Measurements from ENCODE around the gene DSTN. TPM values are rescaled to one million over a fixed set of nuclear protein-coding genes. Genes with fewer than 3 reads are reported as not detected.

DSTN gene
- total RNA-seq, 1 donor from 2014 or later: 67.9 TPM

DNA sequence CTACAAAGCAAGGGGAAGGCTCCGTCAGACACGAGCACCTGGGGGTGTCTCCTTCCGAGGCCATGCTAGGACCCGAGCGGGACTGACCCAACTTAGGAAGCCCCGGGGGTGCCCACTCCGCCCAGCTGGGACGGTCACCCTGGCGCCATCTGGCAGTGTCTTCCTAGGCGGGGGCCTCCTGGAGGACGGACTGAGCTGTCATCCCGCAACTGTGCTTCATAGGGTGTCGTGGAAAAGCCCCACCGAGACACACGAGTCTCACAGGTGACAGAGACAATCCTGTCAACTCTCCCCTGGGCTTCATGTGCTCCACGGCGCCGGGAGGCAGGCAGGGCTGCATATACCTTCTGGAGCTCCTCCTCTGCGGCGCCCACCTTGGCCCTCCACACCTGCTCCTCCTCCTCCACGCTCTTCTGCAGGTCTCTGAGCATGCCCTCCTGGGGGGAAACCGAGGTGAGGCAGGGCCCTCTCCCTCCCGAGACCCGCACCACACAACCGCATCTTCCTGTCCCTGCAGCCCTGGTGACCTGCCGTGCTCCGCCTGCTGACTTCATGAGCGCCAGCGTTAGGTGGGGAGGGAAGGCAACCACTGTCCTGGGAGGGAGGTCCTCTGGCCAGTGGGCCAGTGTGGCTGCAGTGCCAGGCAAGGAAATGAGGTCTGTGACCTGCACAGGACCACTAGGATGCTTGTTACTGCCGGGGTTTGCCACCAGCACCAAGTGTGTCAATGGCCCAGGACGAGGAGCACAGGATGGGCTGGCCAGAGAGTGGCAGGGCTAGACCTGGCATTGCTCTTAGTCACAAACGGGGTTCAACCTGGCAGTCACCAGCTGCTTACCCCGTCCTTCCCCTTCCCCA, 50.7 kb downstream of the DSTN start:
- intact Hi-C loops (cut with micrococcal nuclease): no loop called here

DNA sequence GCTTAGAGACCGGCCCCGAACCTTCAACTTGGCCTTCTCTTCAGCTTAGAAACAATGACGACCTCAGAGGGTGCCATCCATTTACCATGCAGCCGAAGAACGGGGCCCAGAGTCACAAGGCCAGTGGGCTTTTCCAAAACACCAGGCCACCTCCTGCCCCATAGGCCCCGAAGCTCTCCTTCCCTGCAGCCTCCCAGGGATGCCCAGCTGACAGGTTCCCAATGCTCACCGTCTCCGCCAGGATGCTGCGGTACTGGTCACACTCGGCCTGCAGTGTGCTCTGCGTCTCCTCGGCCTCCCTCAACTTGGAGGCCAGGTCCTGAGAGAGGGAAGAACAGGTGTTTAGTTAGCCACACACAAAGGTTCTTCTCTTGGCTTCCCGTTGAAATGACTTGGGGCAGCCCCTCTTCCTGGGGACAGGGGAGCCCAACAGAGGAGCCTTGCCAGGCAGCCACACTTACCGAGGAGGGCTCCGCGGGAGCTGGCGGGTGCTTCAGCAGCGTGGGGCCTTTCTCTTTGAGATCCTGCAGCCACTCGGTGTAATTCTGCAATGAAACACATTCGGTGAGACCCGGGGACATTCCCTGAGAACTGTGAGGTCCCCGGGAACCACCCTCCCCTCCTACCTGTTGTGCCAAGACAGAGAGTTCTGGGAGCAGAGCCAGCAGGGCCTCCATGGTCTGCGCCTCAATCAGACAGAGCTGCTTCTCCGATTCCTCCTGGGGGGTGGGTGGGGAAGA, 51.5 kb downstream of the DSTN start:
- intact Hi-C loops (cut with micrococcal nuclease): no loop called here

DNA sequence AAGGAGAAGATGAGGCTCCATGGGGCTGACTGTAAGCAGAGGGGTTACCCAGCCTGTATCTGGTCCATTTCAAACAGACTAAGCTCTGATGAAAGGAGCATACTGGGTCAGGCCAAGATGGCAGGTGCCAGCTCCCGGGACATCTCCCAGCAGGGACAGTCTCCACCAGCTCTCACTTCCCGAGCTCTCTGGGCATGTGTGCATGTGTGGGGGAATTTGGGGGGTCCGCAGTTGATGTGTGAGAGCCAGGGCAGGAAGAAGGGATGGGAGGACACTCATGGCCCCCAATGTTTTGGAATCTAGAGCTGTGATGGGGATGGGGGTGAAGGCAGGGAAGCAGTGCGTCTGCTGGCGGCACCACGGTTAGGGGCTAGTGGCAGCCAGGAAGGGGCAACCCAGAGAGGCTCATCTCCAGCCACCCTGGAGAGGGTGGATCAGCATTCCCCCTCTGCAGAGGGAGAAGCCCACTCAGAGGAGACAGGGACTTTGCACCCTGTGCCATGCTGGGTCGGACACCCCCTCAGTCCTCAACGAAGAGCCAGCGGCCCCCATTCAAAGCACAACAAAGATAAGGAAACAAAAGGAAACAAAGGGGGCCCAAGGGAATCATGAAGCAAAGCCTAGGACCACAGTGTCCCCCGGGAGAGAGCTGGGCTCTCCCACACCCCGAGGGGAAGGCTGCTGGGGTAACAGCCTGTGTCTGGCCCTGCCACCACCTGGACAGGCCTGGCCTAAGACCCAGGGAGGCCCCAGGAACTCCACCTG, 52.4 kb downstream of the DSTN start:
- intact Hi-C loops (cut with micrococcal nuclease): no loop called here

DNA sequence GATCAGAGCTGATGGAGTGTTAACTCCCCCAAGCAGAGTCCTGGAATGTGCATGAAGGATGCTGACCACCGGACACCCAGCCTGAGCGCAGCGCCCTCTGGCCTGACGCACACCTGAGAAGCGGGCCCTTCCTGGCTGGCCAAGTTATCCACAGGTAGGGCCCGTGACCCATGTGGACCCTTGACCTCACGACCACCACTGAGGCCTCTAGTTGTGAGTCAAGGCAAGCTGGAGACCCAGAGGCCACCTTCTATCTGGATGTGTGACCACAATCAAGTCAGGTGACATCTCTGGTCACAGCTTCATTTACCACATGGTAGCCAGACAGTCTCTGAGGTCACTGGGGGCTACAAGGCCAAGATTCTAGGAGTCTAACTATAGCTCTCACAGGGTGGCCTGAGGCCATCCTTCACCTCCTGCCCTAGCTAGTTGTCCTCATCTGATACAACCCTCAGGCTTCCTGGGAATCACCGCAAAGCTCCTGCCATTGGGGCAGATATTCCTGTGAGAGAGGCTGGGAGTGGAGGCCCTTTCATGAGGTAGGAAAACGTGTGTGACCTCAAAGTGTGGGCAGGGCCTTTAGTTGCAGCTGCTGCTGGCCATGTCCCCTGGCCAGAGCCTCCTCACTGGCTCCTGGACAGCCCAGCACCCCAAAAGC, 53.1 kb downstream of the DSTN start:
- intact Hi-C loops (cut with micrococcal nuclease): no loop called here

DNA sequence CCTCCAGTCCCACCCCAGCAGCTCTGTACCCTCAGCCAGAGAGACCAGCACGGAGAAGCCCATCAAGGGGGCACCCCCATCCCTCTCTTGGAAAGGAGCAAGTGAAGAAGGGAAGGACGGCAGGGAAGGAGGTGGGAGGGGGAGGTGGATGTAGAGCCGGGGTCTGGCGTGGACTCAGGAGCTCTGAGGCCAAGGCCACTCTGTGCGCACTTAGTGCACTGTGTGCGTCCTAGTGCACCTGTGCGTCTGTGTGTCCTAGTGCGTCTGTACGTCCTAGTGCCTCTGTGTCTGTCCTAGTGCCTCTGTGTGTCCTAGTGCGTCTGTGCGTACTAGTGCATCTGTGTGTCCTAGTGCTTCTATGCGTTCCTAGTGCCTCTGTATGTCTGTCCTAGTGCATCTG, 54.2 kb downstream of the DSTN start:
- intact Hi-C loops (cut with micrococcal nuclease): no loop called here

DNA sequence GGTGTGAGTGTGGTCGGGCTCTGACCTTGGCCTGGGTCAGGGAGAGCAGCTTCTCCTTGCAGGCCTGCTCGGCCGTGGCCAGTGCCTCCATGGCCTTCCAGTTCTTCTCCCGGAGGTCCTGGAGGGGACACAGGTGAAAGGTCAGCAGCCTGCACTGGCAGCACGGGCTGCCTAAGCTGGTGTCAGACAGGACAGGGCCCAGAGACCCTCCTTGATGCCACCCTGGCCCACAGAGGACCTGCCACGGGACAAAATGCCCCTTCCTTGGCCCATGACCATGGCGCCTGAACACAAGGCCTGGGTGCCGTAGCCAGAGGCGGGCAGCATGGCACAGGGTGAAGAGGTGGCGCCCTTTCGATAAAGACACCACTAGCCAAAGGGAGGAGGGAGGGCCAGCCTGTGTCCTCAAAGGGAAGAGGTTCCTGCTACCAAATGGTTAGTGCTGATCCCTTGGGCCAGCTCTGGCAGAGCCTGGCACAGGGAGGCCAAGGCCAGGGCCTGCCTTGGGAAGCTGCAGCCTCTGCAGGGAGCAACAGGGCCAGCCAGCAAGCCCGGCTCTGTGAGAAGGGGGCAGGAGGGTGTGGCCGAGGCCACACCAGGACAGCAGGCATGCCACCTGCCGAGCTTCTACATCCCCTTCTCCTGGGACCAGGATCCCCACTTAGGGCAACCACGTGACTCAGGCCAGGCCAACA, 54.8 kb downstream of the DSTN start:
- intact Hi-C loops (cut with micrococcal nuclease): no loop called here

DNA sequence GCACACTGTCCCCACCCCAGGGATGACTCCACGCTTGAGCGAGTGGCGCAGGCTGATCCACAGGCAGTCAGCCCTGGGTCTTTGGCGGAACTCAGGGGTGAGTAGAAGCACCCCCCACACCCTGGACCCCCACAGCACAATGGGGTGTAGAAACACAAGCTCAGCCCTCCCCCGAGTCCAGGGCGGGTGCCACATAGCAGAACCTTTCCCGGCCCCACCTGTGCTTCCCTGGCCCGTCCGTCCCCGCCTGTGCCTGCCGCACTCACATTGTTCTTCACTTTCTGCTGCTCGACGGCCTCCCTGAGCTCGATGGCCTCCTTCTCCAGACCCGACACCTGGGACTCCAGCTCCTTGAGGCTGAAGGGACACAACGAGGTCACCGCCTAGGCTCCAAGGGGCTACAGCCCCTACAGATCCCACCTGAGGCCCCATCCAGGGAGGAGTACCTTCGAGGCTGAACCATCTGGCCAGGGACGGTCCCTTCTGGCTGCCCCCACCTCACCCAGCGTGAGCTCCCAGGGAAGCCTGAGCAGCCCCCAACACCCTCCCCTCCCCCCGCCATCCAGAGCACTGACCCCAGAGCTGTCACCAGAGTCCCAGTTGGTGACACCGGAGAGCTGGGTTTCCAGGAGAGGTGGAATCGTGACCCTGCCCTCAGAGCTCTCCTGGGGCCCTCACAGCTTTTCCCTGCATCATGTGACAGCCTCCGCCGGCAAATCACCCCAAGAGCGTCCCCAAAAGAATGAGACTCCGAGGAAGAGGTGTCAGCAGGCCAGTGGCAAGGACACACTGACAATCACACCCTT, 55.6 kb downstream of the DSTN start:
- intact Hi-C loops (cut with micrococcal nuclease): no loop called here

DNA sequence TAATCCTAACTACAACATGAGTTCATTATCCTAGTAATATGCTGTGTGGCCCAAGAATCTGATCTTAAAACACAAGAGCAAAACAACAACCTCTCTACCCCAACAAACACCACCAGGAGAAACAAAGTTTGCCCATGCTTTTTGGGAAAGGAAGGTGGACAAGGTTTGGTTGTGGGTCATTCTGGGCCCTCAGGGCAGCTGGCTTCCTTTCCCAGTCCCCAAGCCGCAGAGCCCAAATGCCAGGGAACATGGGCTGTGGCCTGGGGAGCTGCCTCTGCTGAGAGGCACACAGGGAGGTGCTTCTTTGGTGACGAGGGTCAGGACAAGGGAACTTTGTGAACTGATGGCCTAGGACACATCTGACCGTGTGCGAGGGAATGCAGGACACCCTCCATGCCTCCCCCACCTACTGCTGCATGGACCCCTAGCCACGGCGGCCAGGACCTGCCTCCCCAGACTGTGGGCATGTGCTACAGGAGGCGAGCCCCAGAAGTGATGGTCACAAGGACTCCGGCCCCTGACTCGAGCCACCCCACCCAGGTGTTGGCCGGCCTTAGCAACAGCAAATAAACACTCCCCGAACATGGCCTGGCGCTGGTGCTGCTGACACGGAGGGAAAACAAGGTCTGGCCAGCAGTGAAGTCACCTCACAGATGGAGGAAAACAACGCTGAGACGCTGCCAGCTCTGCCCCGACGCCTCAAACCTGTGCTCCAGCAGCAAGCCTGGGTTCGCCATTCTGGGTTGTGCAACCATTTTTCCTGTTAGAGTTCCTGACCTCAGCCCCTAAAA, 56.5 kb downstream of the DSTN start:
- intact Hi-C loops (cut with micrococcal nuclease): no loop called here

DNA sequence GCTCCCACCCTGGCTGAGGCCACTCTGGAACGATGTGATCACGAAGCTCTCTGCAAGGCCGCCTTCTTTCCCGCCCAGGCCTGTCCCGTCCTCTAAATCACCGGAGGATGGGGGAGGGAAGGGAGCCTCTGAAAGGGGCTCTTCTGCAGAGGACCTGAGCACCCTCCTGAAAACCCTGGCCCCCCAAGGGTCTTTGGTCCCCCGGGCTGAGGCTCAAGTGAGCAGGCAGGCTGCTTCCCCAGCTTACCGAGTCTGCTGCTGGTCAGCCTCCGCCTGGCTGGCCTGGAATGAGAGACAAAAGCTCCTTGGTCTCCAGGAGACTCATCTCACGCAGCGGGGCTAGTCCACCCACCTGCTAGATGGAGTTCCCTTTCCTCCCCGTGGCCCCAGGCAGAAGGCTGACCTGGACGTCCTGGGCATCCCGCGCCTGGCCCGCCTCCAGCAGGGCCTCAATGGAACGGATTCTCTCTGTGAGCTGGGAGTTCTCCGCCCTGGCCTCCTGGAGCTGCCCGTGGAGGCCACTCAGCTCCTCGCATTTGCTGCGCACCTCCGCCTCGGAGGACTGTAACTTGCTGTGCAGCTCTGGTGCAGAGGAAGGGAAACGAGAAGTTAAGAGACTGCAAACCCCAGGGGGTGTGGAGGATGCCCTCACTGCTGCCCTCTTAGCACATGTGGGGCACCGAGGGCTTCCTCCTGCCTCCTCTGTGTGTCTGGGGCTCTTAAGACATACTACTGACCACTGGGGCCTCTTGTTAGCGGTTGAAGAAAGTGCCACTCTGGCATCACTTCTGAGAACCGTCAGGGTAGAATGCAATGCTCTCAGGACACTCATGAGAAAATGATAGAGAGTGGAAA, 57.5 kb downstream of the DSTN start:
- intact Hi-C loops (cut with micrococcal nuclease): no loop called here

DNA sequence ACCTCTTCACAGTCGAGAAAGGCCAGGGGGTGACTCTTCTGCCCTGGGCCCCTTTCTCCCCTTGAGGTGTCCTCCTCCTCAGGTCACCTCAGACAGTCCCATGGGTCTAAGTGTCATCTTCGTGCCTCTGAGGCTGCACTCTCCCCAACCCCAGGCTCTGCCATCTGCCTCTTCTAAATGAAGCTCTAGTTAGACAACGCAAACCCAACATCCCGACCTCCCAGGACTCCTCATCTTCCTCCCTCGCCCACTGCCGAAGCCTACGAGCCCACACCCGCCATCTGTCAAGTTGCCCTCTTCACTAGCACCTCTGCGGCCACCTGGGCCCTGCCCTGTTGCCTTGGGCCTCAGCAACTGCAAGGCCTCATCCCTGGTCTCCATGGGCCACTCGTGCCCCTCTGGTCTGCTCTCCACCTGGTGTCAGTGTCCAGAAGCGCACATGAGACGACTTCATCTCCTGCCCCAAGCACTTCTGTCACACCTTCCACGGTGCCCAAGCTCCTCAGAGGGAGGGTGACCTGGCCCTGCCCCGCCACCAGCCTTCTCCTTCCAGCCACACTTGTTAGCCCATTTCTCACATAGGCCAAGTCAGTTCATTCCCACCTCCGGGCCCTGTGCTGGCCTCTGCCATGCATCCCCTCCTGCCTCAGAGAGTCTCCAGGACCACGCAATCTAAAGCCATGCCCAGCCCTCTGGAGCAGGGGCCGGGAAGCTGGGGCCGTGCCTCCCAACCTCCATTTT, 58.4 kb downstream of the DSTN start:
- intact Hi-C loops (cut with micrococcal nuclease): no loop called here

DNA sequence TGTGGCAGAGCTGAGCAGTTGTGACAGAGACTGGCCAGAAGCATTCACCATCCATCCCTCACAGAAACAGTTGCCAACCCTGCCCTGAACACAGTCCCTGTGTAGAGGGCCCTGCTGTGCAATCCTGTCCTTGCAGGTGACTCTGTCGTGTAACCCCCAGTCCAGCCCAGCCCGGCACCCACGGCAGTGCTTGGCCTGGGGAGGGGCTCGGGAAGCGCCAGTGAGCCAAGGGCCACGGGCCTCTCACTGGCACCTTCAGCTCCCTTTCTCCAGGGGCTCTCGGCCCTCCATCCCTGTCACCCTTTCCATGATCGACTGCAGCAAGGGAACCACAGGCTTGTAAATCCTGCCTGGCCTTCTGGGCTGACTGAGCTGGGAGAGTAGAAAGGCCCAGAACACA, 59.1 kb downstream of the DSTN start:
- intact Hi-C loops (cut with micrococcal nuclease): no loop called here

DNA sequence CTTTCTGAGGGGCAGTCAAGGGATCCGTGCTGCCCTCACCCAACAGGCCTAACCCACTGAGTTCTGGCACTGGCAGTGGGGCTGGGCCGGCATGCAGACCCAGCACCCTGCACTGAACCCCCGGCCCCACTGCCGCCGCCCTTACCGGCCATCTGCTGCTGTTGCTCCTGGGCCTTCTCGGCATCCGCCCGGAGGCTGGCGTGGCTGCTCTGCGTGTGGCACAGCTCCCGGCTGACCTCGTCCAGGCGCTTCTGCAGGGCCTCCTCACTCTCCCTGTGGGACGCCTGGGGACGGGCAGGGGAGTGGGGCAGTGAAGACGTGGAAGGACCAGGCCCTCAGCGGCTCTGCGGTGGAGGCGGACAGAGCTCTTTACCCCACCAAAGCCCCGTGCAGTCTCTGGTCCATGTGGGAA, 59.8 kb downstream of the DSTN start:
- intact Hi-C loops (cut with micrococcal nuclease): no loop called here

DNA sequence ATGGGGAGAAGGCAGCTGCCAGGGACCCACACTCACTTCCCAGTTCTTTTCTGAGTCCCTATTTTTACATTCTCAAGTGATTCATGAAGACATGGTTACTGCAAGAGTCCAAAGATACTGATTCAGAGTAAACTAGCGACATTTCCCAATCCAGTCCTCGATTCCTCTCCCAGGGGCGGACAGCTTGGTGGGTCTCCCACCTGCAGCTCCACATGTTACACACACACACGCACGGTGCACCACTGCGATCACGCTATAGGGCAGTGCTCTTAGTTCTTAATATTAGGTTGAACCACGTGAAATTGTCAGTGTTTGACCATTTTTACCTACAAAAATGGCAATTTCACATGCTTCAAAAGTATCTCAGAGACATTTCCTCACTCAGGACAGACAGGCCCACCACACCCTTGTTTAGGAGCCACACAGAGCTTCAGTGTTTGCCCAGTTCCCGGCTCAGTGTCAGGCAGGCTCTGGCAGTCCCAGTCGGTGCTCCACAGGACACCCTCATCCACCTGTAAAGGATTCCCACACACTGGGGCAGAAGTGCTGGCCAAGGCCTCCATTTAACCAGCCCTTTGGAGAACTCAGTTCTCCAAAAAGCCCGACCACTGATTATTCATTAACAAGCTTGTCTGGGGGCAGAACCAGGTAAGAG, 60.4 kb downstream of the DSTN start:
- intact Hi-C loops (cut with micrococcal nuclease): no loop called here

DNA sequence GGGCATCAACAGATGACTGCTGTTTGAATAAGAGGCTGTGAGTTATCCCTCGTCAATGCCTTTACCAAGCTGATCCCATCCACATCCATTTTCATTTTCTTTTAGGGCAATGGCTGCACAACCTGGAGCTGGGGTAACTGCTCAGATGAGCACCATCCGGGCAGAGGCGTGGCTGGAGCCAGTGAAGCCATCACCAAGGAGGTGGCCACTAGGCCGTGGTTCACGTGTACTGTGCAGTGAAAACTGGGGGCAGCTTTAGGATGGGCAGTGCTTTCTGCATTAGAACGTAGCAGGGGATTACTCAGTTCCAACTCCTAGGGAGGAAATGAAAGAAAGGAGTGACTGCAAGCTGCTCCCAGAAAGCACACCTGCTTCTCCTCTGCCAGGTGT, 60.9 kb downstream of the DSTN start:
- intact Hi-C loops (cut with micrococcal nuclease): no loop called here

DNA sequence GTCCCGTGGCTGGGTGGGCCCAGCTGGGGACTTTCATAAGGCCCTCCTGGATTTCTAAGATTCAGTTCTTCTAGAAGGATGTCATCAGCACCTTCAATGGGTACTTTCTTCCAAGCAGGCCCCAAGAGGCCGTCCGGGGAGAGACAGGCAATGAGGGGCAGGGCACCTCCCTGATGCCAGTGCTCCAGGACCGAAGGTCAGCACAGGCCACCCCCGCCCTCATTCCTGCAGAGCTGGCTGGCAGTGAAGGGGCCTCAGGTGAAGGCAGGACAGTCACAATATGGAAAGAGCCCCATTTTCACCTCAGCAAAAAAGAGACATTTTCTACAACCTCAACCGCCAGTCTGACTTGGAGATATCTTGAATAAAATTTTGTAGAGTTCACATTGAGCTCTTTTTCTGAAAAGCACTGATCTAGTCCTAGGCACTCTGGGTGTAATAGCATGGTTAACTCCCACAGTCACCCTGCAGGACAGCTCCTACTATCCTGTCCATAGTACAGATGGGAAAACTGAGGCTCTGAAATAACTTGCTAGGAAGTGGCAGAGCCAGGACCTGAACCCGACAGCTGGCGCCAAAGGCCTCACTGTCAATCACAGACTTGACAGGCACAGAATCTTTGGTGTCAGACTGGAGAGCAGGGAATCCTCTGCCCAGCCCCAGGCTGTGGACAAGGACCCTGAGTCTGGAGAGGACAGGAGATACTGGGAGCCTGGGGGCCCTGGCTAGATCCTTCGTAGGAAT, 61.9 kb downstream of the DSTN start:
- intact Hi-C loops (cut with micrococcal nuclease): no loop called here

DNA sequence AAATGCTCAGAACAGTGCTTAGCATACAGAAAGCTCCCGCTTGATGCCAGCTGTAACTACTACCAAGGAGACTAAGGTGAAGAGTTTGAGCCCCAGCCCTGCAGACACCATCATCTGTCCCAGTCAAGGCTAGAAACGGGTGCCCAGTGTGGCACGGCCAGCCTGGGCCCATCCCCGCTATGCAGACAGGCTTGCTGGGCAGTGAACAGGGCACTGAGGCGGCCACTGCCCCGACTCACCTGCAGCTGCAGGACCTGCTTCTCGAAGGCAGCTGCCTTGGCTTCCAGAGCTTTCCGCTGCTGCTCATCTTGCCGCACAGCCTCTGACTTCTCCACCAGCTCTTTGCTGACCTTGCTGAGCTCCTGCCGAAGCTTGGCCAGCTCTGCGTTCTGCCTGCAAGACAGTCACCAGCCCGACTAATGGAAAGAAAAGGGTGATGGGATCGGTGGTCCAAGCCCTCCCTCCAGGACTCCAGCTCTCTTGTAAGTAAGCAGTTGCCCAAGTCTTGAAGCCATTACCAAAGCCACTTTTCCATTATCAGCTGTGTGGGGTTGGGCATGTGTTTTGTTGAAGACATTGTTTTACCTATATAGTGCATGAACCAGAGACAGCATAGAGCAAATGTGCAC, 63.5 kb downstream of the DSTN start:
- intact Hi-C loops (cut with micrococcal nuclease): no loop called here
